ENCODE data around the gene TOGARAM2.

Gene TOGARAM2

GRCh38 chr2:28979576-28980366, 1.3 kb upstream of the TOGARAM2 start:
- Histone ChIP-seq H3K9ac (ENCODE audit: low read length) (no peak overlapping the region), H3K27ac (ENCODE audit: low read depth, low read length) (peak overlapping the region; percentile 92), H3K36me3 (ENCODE audit: control insufficient read depth, insufficient read depth, low read length) (no peaks in the 10 kb centered on the region), H3K4me3 (ENCODE audit: low read length) (no peak overlapping the region), H3K27me3 (ENCODE audit: control insufficient read depth, insufficient read depth, low read length) (no peaks in the 10 kb centered on the region), H3K4me1 (ENCODE audit: control insufficient read depth, insufficient read depth, low read length) (peaks cover 34% of the 10 kb centered on the region)

- Histone ChIP-seq H3K36me3 (ENCODE audit: control insufficient read depth, insufficient read depth, low read length) (no peaks in the 10 kb centered on the region), H3K9ac (ENCODE audit: low read length) (no peak overlapping the region), H3K27ac (ENCODE audit: low read depth, low read length) (peak overlapping the region; percentile 92), H3K4me1 (ENCODE audit: control insufficient read depth, insufficient read depth, low read length) (peaks cover 34% of the 10 kb centered on the region), H3K4me3 (ENCODE audit: low read length) (no peak overlapping the region), H3K27me3 (ENCODE audit: control insufficient read depth, insufficient read depth, low read length) (no peaks in the 10 kb centered on the region)
Measured at GRCh38 chr2:28980368-28981015, 606 bp upstream of the TOGARAM2 start.

GRCh38 chr2:28981620-28982376, 700 bp downstream of the TOGARAM2 start:
- H3K36me3 ChIP-seq (ENCODE audit: control insufficient read depth, insufficient read depth, low read length), result no peaks in the 10 kb centered on the region
- H3K4me1 ChIP-seq (ENCODE audit: control insufficient read depth, insufficient read depth, low read length), result peaks cover 34% of the 10 kb centered on the region
- H3K27me3 ChIP-seq (ENCODE audit: control insufficient read depth, insufficient read depth, low read length), result no peaks in the 10 kb centered on the region
- no peak overlapping the region for H3K4me3 ChIP-seq (ENCODE audit: low read length)
- H3K9ac ChIP-seq (ENCODE audit: low read length), result no peak overlapping the region
- H3K27ac ChIP-seq (ENCODE audit: low read depth, low read length), result peak overlapping the region; percentile 92

GRCh38 chr2:28982381-28982950, 1.4 kb downstream of the TOGARAM2 start:
- Histone ChIP-seq H3K27ac (ENCODE audit: low read depth, low read length) (peak overlapping the region; percentile 92), H3K4me3 (ENCODE audit: low read length) (no peak overlapping the region), H3K9ac (ENCODE audit: low read length) (no peak overlapping the region), H3K36me3 (ENCODE audit: control insufficient read depth, insufficient read depth, low read length) (no peaks in the 10 kb centered on the region), H3K27me3 (ENCODE audit: control insufficient read depth, insufficient read depth, low read length) (no peaks in the 10 kb centered on the region), H3K4me1 (ENCODE audit: control insufficient read depth, insufficient read depth, low read length) (peaks cover 34% of the 10 kb centered on the region)

- peaks cover 39% of the 10 kb centered on the region for H3K4me1 ChIP-seq (ENCODE audit: control insufficient read depth, insufficient read depth, low read length)
- no peaks in the 10 kb centered on the region for H3K27me3 ChIP-seq (ENCODE audit: control insufficient read depth, insufficient read depth, low read length)
- no peak overlapping the region for H3K4me3 ChIP-seq (ENCODE audit: low read length)
- H3K27ac ChIP-seq (ENCODE audit: low read depth, low read length), result no peak overlapping the region
- no peak overlapping the region for H3K9ac ChIP-seq (ENCODE audit: low read length)
- no peaks in the 10 kb centered on the region for H3K36me3 ChIP-seq (ENCODE audit: control insufficient read depth, insufficient read depth, low read length)
Measured at GRCh38 chr2:28986429-28986828, 5.3 kb downstream of the TOGARAM2 start.

GRCh38 chr2:28989973-28990372, 8.9 kb downstream of the TOGARAM2 start:
- Histone ChIP-seq H3K4me3 (ENCODE audit: low read length) (no peak overlapping the region), H3K36me3 (ENCODE audit: control insufficient read depth, insufficient read depth, low read length) (no peaks in the 10 kb centered on the region), H3K9ac (ENCODE audit: low read length) (no peak overlapping the region), H3K4me1 (ENCODE audit: control insufficient read depth, insufficient read depth, low read length) (peaks cover 30% of the 10 kb centered on the region), H3K27me3 (ENCODE audit: control insufficient read depth, insufficient read depth, low read length) (no peaks in the 10 kb centered on the region), H3K27ac (ENCODE audit: low read depth, low read length) (peak overlapping the region; percentile 81)

- H3K27ac ChIP-seq (ENCODE audit: low read depth, low read length), result peak overlapping the region; percentile 81
- H3K4me3 ChIP-seq (ENCODE audit: low read length), result no peak overlapping the region
- H3K4me1 ChIP-seq (ENCODE audit: control insufficient read depth, insufficient read depth, low read length), result peaks cover 30% of the 10 kb centered on the region
- no peaks in the 10 kb centered on the region for H3K36me3 ChIP-seq (ENCODE audit: control insufficient read depth, insufficient read depth, low read length)
- H3K27me3 ChIP-seq (ENCODE audit: control insufficient read depth, insufficient read depth, low read length), result no peaks in the 10 kb centered on the region
- H3K9ac ChIP-seq (ENCODE audit: low read length), result no peak overlapping the region
Measured at GRCh38 chr2:28990445-28990844, 9.3 kb downstream of the TOGARAM2 start.

GRCh38 chr2:28991021-28991420, 9.9 kb downstream of the TOGARAM2 start:
- no peak overlapping the region for H3K4me3 ChIP-seq (ENCODE audit: low read length)
- H3K9ac ChIP-seq (ENCODE audit: low read length), result no peak overlapping the region
- H3K27me3 ChIP-seq (ENCODE audit: control insufficient read depth, insufficient read depth, low read length), result no peaks in the 10 kb centered on the region
- peaks cover 30% of the 10 kb centered on the region for H3K4me1 ChIP-seq (ENCODE audit: control insufficient read depth, insufficient read depth, low read length)
- H3K27ac ChIP-seq (ENCODE audit: low read depth, low read length), result peak overlapping the region; percentile 81
- H3K36me3 ChIP-seq (ENCODE audit: control insufficient read depth, insufficient read depth, low read length), result no peaks in the 10 kb centered on the region

GRCh38 chr2:28991460-28991859, 10.4 kb downstream of the TOGARAM2 start:
- Histone ChIP-seq H3K27ac (ENCODE audit: low read depth, low read length) (peak overlapping the region; percentile 81), H3K4me1 (ENCODE audit: control insufficient read depth, insufficient read depth, low read length) (peaks cover 33% of the 10 kb centered on the region), H3K4me3 (ENCODE audit: low read length) (no peak overlapping the region), H3K27me3 (ENCODE audit: control insufficient read depth, insufficient read depth, low read length) (no peaks in the 10 kb centered on the region), H3K36me3 (ENCODE audit: control insufficient read depth, insufficient read depth, low read length) (no peaks in the 10 kb centered on the region), H3K9ac (ENCODE audit: low read length) (no peak overlapping the region)

GRCh38 chr2:28993206-28993960, 12.3 kb downstream of the TOGARAM2 start:
- H3K9ac ChIP-seq (ENCODE audit: low read length), result no peak overlapping the region
- peak overlapping the region; percentile 56 for H3K27ac ChIP-seq (ENCODE audit: low read depth, low read length)
- H3K4me1 ChIP-seq (ENCODE audit: control insufficient read depth, insufficient read depth, low read length), result peaks cover 33% of the 10 kb centered on the region

GRCh38 chr2:28994074-28994473, 13.0 kb downstream of the TOGARAM2 start:
- no peak overlapping the region for H3K9ac ChIP-seq (ENCODE audit: low read length)
- no peaks in the 10 kb centered on the region for H3K27me3 ChIP-seq (ENCODE audit: control insufficient read depth, insufficient read depth, low read length)
- no peaks in the 10 kb centered on the region for H3K36me3 ChIP-seq (ENCODE audit: control insufficient read depth, insufficient read depth, low read length)
- H3K4me3 ChIP-seq (ENCODE audit: low read length), result no peak overlapping the region
- H3K27ac ChIP-seq (ENCODE audit: low read depth, low read length), result no peak overlapping the region
- peaks cover 33% of the 10 kb centered on the region for H3K4me1 ChIP-seq (ENCODE audit: control insufficient read depth, insufficient read depth, low read length)

More at GRCh38 chr2:28993206-28993960, 12.3 kb downstream of the TOGARAM2 start:
- Histone ChIP-seq H3K27me3 (ENCODE audit: control insufficient read depth, insufficient read depth, low read length) (no peaks in the 10 kb centered on the region), H3K36me3 (ENCODE audit: control insufficient read depth, insufficient read depth, low read length) (no peaks in the 10 kb centered on the region), H3K4me3 (ENCODE audit: low read length) (no peak overlapping the region)
